Measurements from ENCODE around the gene PCSK6. TPM values are rescaled to one million over a fixed set of nuclear protein-coding genes. Genes with fewer than 3 reads are reported as not detected.

The PCSK6 gene
- total RNA-seq, 3 donors from 2014 or later (not counting 1 experiment from before 2014, with no cell fraction given): 1.5 to 2.4 (median 2.4) TPM

DNA sequence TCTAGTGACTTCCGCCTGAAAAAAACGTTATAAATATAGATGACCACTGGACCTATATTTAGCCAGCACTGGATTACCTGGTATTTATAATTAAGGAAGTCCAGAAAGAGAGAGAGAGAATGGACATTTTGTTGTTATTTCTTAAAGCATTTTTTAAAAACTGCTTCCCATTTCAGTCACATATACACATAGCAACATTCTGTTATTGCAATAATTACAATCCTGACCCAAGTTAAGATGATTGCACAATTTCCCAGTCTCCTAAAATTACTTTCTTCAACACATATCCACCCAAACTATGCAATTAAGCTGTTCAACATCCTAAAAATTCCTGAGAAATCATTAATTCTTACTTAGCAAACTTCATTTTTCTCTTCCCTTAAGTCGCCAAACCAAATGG is 37.7 kb downstream of the PCSK6 start:
- Histone ChIP-seq H3K9me3 (ENCODE audit: control insufficient read depth, insufficient read depth, low read length) (no peaks in the 10 kb centered on the region), H3K27me3 (ENCODE audit: control insufficient read depth, insufficient read depth, low read length) (no peaks in the 10 kb centered on the region), H3K27ac (ENCODE audit: low read length) (no peak overlapping the region), H3K36me3 (ENCODE audit: control insufficient read depth, insufficient read depth, low read length) (no peaks in the 10 kb centered on the region), H3K4me1 (ENCODE audit: control insufficient read depth, insufficient read depth, low read length) (no peaks in the 10 kb centered on the region), H3K4me3 (ENCODE audit: low read length) (no peak overlapping the region)
- H3K9me3 Mint-ChIP-seq: no peaks in the 10 kb centered on the region
- intact Hi-C loops (cut with micrococcal nuclease): no loop called here
- no peak overlapping the region for H3K4me3 Mint-ChIP-seq
- ATAC-seq: no peak
- peaks cover 14 to 25% of the 10 kb centered on the region in 2 donors for H3K27me3 Mint-ChIP-seq (ENCODE audit: low read depth in 2 of 2)
- TF ChIP-seq, protein P1, sequence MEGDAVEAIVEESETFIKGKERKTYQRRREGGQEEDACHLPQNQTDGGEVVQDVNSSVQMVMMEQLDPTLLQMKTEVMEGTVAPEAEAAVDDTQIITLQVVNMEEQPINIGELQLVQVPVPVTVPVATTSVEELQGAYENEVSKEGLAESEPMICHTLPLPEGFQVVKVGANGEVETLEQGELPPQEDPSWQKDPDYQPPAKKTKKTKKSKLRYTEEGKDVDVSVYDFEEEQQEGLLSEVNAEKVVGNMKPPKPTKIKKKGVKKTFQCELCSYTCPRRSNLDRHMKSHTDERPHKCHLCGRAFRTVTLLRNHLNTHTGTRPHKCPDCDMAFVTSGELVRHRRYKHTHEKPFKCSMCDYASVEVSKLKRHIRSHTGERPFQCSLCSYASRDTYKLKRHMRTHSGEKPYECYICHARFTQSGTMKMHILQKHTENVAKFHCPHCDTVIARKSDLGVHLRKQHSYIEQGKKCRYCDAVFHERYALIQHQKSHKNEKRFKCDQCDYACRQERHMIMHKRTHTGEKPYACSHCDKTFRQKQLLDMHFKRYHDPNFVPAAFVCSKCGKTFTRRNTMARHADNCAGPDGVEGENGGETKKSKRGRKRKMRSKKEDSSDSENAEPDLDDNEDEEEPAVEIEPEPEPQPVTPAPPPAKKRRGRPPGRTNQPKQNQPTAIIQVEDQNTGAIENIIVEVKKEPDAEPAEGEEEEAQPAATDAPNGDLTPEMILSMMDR (IDR thresholded peaks at IDR 0.05): no peak
- no peaks in the 10 kb centered on the region for H3K4me1 Mint-ChIP-seq
- DNase-seq: no peak
- H3K27ac Mint-ChIP-seq: no peak overlapping the region
- H3K36me3 Mint-ChIP-seq: no peaks in the 10 kb centered on the region
- WGBS (ENCODE audit: insufficient coverage): 100% methylated on average over 1 of the region's 3 CpGs

DNA sequence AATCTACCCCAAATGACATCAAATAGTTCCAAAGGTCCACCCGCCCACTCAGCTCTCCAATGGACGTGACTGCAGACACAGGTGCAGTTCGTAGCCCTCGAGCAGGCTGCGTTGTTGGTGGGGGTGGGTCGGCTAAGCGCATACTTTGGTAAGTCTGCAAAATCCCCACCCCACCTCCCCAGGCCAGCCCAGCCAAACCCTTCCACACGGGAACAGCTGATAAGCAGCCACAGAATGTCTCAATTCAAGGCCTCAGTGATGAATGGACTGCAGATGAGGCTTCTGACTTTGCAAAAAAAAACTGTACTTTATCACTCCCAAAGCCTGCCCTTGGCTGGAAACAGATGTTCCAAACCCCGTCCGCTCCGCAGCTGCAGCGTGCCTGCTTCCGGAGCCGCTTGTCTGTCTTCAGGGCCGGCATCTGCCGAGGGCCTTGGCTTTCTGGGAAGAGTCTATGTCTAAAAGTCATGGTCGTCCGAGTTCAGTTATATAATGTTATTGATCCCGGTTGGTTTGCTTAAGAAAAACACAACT is 38.2 kb downstream of the PCSK6 start:
- no peaks in the 10 kb centered on the region for H3K9me3 ChIP-seq (ENCODE audit: control insufficient read depth, insufficient read depth, low read length)
- no peaks in the 10 kb centered on the region for H3K27me3 ChIP-seq (ENCODE audit: control insufficient read depth, insufficient read depth, low read length)
- no peak overlapping the region for H3K4me3 ChIP-seq (ENCODE audit: low read length)
- Mint-ChIP-seq H3K4me3 (no peak overlapping the region), H3K27me3 (ENCODE audit: low read depth in 2 of 2) (peaks cover 14 to 25% of the 10 kb centered on the region in 2 donors), H3K4me1 (no peaks in the 10 kb centered on the region), H3K27ac (no peak overlapping the region), H3K9me3 (no peaks in the 10 kb centered on the region), H3K36me3 (no peaks in the 10 kb centered on the region)
- WGBS (ENCODE audit: insufficient coverage): 19% methylated on average over 16 of the region's 19 CpGs
- TF ChIP-seq, protein P1 (IDR thresholded peaks at IDR 0.05): no peak
- intact Hi-C loops (cut with micrococcal nuclease): no loop called here
- DNase-seq: no peak
- ATAC-seq: no peak
- no peaks in the 10 kb centered on the region for H3K4me1 ChIP-seq (ENCODE audit: control insufficient read depth, insufficient read depth, low read length)
- H3K27ac ChIP-seq (ENCODE audit: low read length): no peak overlapping the region
- H3K36me3 ChIP-seq (ENCODE audit: control insufficient read depth, insufficient read depth, low read length): no peaks in the 10 kb centered on the region

DNA sequence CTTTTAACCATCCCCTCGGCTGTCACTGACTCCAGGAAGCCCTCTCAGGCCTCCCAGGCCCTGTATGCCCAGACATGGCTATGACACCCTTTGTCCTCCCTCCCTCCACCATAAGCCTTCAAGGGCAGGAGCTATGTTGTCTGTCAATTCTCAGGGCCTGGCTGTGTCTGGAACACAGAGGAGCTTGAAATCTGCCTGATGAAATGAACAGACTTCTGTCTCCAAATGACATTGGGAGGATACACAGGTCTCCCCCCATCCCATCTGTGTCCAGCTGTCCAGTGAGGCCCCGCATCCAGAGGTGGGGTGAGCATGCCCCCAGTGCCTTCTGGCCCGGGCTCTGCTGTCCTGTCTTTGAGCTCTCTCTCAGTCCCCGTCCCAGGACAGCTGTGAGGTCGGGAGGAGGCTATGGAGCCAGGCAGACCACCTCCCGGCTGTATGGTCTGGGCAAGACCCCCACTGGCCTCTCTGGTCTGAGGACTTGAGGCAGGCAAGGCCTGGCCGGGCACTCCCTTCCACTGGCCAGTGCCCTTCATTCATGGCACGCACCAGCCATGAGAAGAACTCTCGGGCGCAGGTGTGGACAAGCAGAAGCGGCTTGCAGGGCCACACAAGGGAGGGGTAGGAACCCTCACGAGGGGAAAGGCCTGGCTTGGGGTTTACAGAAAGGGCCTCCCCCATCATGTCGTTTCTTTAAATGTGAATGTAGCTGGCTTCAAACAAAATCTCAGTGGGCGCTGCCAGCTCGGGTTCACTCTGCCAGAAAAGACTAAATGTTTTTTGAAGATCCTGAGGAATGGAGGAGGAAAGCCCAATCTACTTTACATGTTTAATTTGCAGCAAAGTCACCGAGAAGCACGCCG is 38.9 kb downstream of the PCSK6 start:
- Histone ChIP-seq H3K9me3 (ENCODE audit: control insufficient read depth, insufficient read depth, low read length) (no peaks in the 10 kb centered on the region), H3K4me3 (ENCODE audit: low read length) (no peak overlapping the region), H3K4me1 (ENCODE audit: control insufficient read depth, insufficient read depth, low read length) (no peaks in the 10 kb centered on the region), H3K27ac (ENCODE audit: low read length) (no peak overlapping the region), H3K36me3 (ENCODE audit: control insufficient read depth, insufficient read depth, low read length) (no peaks in the 10 kb centered on the region), H3K27me3 (ENCODE audit: control insufficient read depth, insufficient read depth, low read length) (no peaks in the 10 kb centered on the region)
- H3K9me3 Mint-ChIP-seq: no peaks in the 10 kb centered on the region
- peaks cover 14 to 22% of the 10 kb centered on the region in 2 donors for H3K27me3 Mint-ChIP-seq (ENCODE audit: low read depth in 2 of 2)
- no peak overlapping the region for H3K4me3 Mint-ChIP-seq
- H3K36me3 Mint-ChIP-seq: no peaks in the 10 kb centered on the region
- ATAC-seq (no peak), DNase-seq (no peak)
- H3K27ac Mint-ChIP-seq: no peak overlapping the region
- intact Hi-C loops (cut with micrococcal nuclease): no loop called here
- TF ChIP-seq, protein P1 (IDR thresholded peaks at IDR 0.05): no peak
- WGBS (ENCODE audit: insufficient coverage): 66% methylated on average over 18 of the region's 18 CpGs
- H3K4me1 Mint-ChIP-seq: no peaks in the 10 kb centered on the region
